SK-N-SH treated with all-trans-retinoic acid at 6 μM for 48 hours (cell line): ENCODE measurements around the gene PIK3CD.

Experiments
- ATAC-seq: fragments of 200-7000 bp; cut with Tn5 transposase; 3 replicates; pipeline ENCODE4 v1.9.1; 2020; ENCODE audit warnings: mild to moderate bottlenecking, moderate library complexity
- ARNTL ChIP-seq: fragments of 450-650 bp; formaldehyde crosslinking; IDR thresholded peaks from 2 replicates; pipeline ENCODE4 v1.5.0; 2020; ENCODE audit warnings: low read depth, mild to moderate bottlenecking, moderate library complexity, borderline replicate concordance
- CREB5 ChIP-seq: fragments of 250-450 bp; sonication (Bioruptor Pico); IDR thresholded peaks from 2 replicates; pipeline ENCODE4 v1.5.1; 2020; ENCODE audit warnings: low read depth, mild to moderate bottlenecking, moderate library complexity
- CSDC2 ChIP-seq: fragments of 250-450 bp; sonication (Bioruptor Pico); IDR thresholded peaks from 2 replicates; pipeline ENCODE4 v1.5.0; 2020; ENCODE audit warnings: mild to moderate bottlenecking, moderate library complexity
- ESRRG ChIP-seq: fragments of 250-450 bp; sonication (Bioruptor Pico); IDR thresholded peaks from 2 replicates; pipeline ENCODE4 v1.6.1; 2021; ENCODE audit warnings: mild to moderate bottlenecking
- GLIS3 ChIP-seq: fragments of 250-450 bp; sonication (Bioruptor Pico); IDR thresholded peaks from 2 replicates; pipeline ENCODE4 v1.5.0; 2020; ENCODE audit warnings: mild to moderate bottlenecking, moderate library complexity
- OSR1 ChIP-seq: fragments of 250-450 bp; sonication (Bioruptor Pico); IDR thresholded peaks from 2 replicates; pipeline ENCODE4 v1.8.0; 2022; ENCODE audit warnings: moderate library complexity, mild to moderate bottlenecking, inconsistent platforms
- PATZ1 ChIP-seq: fragments of 250-450 bp; sonication (Bioruptor Pico); IDR thresholded peaks from 2 replicates; pipeline ENCODE4 v1.8.0; 2020; ENCODE audit warnings: mild to moderate bottlenecking, moderate library complexity, borderline replicate concordance
- POU6F1 ChIP-seq: fragments of 250-450 bp; sonication (Bioruptor Pico); IDR thresholded peaks from 2 replicates; pipeline ENCODE4 v1.8.0; 2021; ENCODE audit warnings: low read depth, mild to moderate bottlenecking, moderate library complexity, borderline replicate concordance
- PPARA ChIP-seq: fragments of 250-450 bp; sonication (Bioruptor Pico); IDR thresholded peaks from 2 replicates; pipeline ENCODE4 v1.5.0; 2020; ENCODE audit warnings: mild to moderate bottlenecking, borderline replicate concordance
- SNAI2 ChIP-seq: fragments of 250-450 bp; sonication (Bioruptor Pico); IDR thresholded peaks from 2 replicates; pipeline ENCODE4 v1.5.0; 2020; ENCODE audit warnings: mild to moderate bottlenecking, moderate library complexity
- TCF4 ChIP-seq: fragments of 250-450 bp; sonication (Bioruptor Pico); IDR thresholded peaks from 2 replicates; pipeline ENCODE4 v1.8.0; 2021; ENCODE audit warnings: mild to moderate bottlenecking, moderate library complexity, borderline replicate concordance
- ZFP30 ChIP-seq: fragments of 450-650 bp; formaldehyde crosslinking; IDR thresholded peaks from 2 replicates; pipeline ENCODE4 v1.5.0; 2022; ENCODE audit warnings: mild to moderate bottlenecking, moderate library complexity
- ZNF70 ChIP-seq: fragments of 450-650 bp; formaldehyde crosslinking; IDR thresholded peaks from 2 replicates; pipeline ENCODE4 v1.5.0; 2020; ENCODE audit warnings: mild to moderate bottlenecking, moderate library complexity
- ZNF8 ChIP-seq: fragments of 450-650 bp; formaldehyde crosslinking; IDR thresholded peaks from 2 replicates; pipeline ENCODE4 v1.5.0; 2020; ENCODE audit warnings: mild to moderate bottlenecking, moderate library complexity
- TF ChIP-seq, protein P1 (sequence below): fragments of 250-450 bp; sonication (Bioruptor Pico); IDR thresholded peaks from 2 replicates; pipeline ENCODE4 v1.5.0; 2020; ENCODE audit warnings: mild to moderate bottlenecking, moderate library complexity
- TF ChIP-seq, protein P2 (sequence below): fragments of 250-450 bp; sonication (Bioruptor Pico); IDR thresholded peaks from 2 replicates; pipeline ENCODE4 v1.5.1; 2021; ENCODE audit warnings: mild to moderate bottlenecking, moderate library complexity

PIK3CD gene

GRCh38 chr1:9651565-9652378, at the start of gene PIK3CD:
Gene PIK3CD (plus strand): TSS chr1:9651731. CDS start chr1:9710456, 58,725 bp downstream.
- peak; percentile 78 for ATAC-seq
- no peak for TF ChIP-seq CSDC2 (CRISPR knock-in tag)
- TF ChIP-seq, protein P1, sequence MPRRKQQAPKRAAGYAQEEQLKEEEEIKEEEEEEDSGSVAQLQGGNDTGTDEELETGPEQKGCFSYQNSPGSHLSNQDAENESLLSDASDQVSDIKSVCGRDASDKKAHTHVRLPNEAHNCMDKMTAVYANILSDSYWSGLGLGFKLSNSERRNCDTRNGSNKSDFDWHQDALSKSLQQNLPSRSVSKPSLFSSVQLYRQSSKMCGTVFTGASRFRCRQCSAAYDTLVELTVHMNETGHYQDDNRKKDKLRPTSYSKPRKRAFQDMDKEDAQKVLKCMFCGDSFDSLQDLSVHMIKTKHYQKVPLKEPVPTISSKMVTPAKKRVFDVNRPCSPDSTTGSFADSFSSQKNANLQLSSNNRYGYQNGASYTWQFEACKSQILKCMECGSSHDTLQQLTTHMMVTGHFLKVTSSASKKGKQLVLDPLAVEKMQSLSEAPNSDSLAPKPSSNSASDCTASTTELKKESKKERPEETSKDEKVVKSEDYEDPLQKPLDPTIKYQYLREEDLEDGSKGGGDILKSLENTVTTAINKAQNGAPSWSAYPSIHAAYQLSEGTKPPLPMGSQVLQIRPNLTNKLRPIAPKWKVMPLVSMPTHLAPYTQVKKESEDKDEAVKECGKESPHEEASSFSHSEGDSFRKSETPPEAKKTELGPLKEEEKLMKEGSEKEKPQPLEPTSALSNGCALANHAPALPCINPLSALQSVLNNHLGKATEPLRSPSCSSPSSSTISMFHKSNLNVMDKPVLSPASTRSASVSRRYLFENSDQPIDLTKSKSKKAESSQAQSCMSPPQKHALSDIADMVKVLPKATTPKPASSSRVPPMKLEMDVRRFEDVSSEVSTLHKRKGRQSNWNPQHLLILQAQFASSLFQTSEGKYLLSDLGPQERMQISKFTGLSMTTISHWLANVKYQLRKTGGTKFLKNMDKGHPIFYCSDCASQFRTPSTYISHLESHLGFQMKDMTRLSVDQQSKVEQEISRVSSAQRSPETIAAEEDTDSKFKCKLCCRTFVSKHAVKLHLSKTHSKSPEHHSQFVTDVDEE (CRISPR knock-in tag) = no peak
- TF ChIP-seq TCF4 (CRISPR knock-in tag) = no peak
- TF ChIP-seq ZFP30 (CRISPR knock-in tag) = no peak
- TF ChIP-seq SNAI2 = no peak

GRCh38 chr1:9601942-9602793, 49.4 kb upstream of the PIK3CD start:
- no peak for ATAC-seq
- no peak for TF ChIP-seq POU6F1
- no peak for TF ChIP-seq TCF4 (CRISPR knock-in tag)
- no peak for TF ChIP-seq PATZ1 (CRISPR knock-in tag)
- TF ChIP-seq, protein P2, sequence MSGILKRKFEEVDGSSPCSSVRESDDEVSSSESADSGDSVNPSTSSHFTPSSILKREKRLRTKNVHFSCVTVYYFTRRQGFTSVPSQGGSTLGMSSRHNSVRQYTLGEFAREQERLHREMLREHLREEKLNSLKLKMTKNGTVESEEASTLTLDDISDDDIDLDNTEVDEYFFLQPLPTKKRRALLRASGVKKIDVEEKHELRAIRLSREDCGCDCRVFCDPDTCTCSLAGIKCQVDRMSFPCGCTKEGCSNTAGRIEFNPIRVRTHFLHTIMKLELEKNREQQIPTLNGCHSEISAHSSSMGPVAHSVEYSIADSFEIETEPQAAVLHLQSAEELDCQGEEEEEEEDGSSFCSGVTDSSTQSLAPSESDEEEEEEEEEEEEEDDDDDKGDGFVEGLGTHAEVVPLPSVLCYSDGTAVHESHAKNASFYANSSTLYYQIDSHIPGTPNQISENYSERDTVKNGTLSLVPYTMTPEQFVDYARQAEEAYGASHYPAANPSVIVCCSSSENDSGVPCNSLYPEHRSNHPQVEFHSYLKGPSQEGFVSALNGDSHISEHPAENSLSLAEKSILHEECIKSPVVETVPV (CRISPR knock-in tag) = no peak
- TF ChIP-seq CREB5 = no peak
- no peak for TF ChIP-seq ZNF70 (CRISPR knock-in tag)
- no peak for TF ChIP-seq SNAI2
- TF ChIP-seq ARNTL = no peak
- TF ChIP-seq ZNF8 (CRISPR knock-in tag) = no peak
- TF ChIP-seq OSR1 = no peak

- TF ChIP-seq CREB5 (no peak), ZNF8 (CRISPR knock-in tag) (no peak), GLIS3 (no peak), TCF4 (CRISPR knock-in tag) (no peak), ESRRG (CRISPR knock-in tag) (no peak), PPARA (CRISPR knock-in tag) (no peak)
Observed at GRCh38 chr1:9602794-9603167, 48.8 kb upstream of the PIK3CD start.

More at GRCh38 chr1:9602794-9603167, 48.8 kb upstream of the PIK3CD start:
- no peak for ATAC-seq
